Duodenal mucosa (tissue), 2 donors: Measurements from ENCODE around the gene SIX2.

ENCODE experiments used
- H3K27ac ChIP-seq: one replicate; pipeline ENCODE4 v1.7.0; 2013; ENCODE audit warnings: low read depth, low read length
- H3K27me3 ChIP-seq, 2 donors: one replicate each; pipeline ENCODE4 v1.7.0; 2013; ENCODE audit warnings: low read length in 2 of 2, control low read depth in 1 of 2; ENCODE audit not compliant: insufficient read depth in 2 of 2, control insufficient read depth in 1 of 2
- H3K36me3 ChIP-seq, 2 donors: one replicate each; pipeline ENCODE4 v1.7.0; 2013; ENCODE audit warnings: low read length in 2 of 2, control low read depth in 1 of 2; ENCODE audit not compliant: insufficient read depth in 2 of 2, control insufficient read depth in 1 of 2
- H3K4me1 ChIP-seq, 2 donors: one replicate each; pipeline ENCODE4 v1.7.0; 2013; ENCODE audit warnings: low read length in 2 of 2, control low read depth in 1 of 2; ENCODE audit not compliant: insufficient read depth in 2 of 2, control insufficient read depth in 1 of 2
- H3K4me3 ChIP-seq, 2 donors: one replicate each; pipeline ENCODE4 v1.7.0; 2013; ENCODE audit warnings: low read length in 2 of 2, low read depth in 1 of 2
- H3K9ac ChIP-seq, 2 donors: one replicate each; pipeline ENCODE4 v1.7.0; 2013; ENCODE audit warnings: low read length in 2 of 2, low read depth in 1 of 2
- H3K9me3 ChIP-seq, 2 donors: one replicate each; pipeline ENCODE4 v1.7.0; 2013; ENCODE audit warnings: low read length in 2 of 2, control low read depth in 1 of 2; ENCODE audit not compliant: control insufficient read depth in 1 of 2

SIX2 gene

GRCh38 chr2:45003579-45004551, 5.4 kb downstream of the SIX2 start:
- Histone ChIP-seq H3K9ac (no peak overlapping the region), H3K27me3 (peaks cover 97 to 100% of the 10 kb centered on the region in 2 donors), H3K4me3 (peak overlapping the region in 1 of 2 donors; percentile 30), H3K27ac (no peak overlapping the region), H3K36me3 (no peaks in the 10 kb centered on the region), H3K4me1 (peaks cover 12 to 18% of the 10 kb centered on the region in 2 donors), H3K9me3 (no peaks in the 10 kb centered on the region)

GRCh38 chr2:45002686-45003085, 6.6 kb downstream of the SIX2 start:
- Histone ChIP-seq H3K4me1 (peaks cover 7 to 8% of the 10 kb centered on the region in 2 donors), H3K9ac (no peak overlapping the region), H3K4me3 (no peak overlapping the region), H3K36me3 (no peaks in the 10 kb centered on the region), H3K9me3 (no peaks in the 10 kb centered on the region), H3K27ac (no peak overlapping the region), H3K27me3 (peaks cover 97 to 98% of the 10 kb centered on the region in 2 donors)

GRCh38 chr2:45001869-45002385, 7.3 kb downstream of the SIX2 start:
- Histone ChIP-seq H3K27me3 (peaks cover 94 to 97% of the 10 kb centered on the region in 2 donors), H3K9me3 (no peaks in the 10 kb centered on the region), H3K9ac (no peak overlapping the region), H3K4me1 (peaks cover 7 to 8% of the 10 kb centered on the region in 2 donors), H3K36me3 (no peaks in the 10 kb centered on the region), H3K27ac (no peak overlapping the region), H3K4me3 (no peak overlapping the region)

- no peak overlapping the region for H3K27ac ChIP-seq
- no peaks in the 10 kb centered on the region for H3K36me3 ChIP-seq
- no peaks in the 10 kb centered on the region for H3K9me3 ChIP-seq
- peaks cover 7 to 8% of the 10 kb centered on the region in 2 donors for H3K4me1 ChIP-seq
- no peak overlapping the region for H3K9ac ChIP-seq
- H3K4me3 ChIP-seq, result peak overlapping the region; percentile 17 to 43
- peaks cover 92 to 94% of the 10 kb centered on the region in 2 donors for H3K27me3 ChIP-seq
These were observed 8.1 kb downstream of the SIX2 start for GRCh38 chr2:45000921-45001868.

- peak overlapping the region; percentile 17 to 43 for H3K4me3 ChIP-seq
- H3K27ac ChIP-seq, result no peak overlapping the region
- no peaks in the 10 kb centered on the region for H3K9me3 ChIP-seq
- H3K36me3 ChIP-seq, result no peaks in the 10 kb centered on the region
- H3K4me1 ChIP-seq, result peaks cover 7 to 8% of the 10 kb centered on the region in 2 donors
- no peak overlapping the region for H3K9ac ChIP-seq
- H3K27me3 ChIP-seq, result peaks cover 86 to 90% of the 10 kb centered on the region in 2 donors
These were observed 8.8 kb downstream of the SIX2 start for GRCh38 chr2:45000341-45000901.

- Histone ChIP-seq H3K9me3 (no peaks in the 10 kb centered on the region), H3K4me1 (peaks cover 7 to 8% of the 10 kb centered on the region in 2 donors), H3K27me3 (peaks cover 78 to 81% of the 10 kb centered on the region in 2 donors)
These were observed 9.7 kb downstream of the SIX2 start for GRCh38 chr2:44999540-44999939.

GRCh38 chr2:44997963-44998362, 11.3 kb downstream of the SIX2 start:
- Histone ChIP-seq H3K27ac (no peak overlapping the region), H3K27me3 (peaks cover 63 to 66% of the 10 kb centered on the region in 2 donors), H3K9me3 (no peaks in the 10 kb centered on the region), H3K4me3 (no peak overlapping the region), H3K36me3 (no peaks in the 10 kb centered on the region), H3K4me1 (peaks cover 7 to 8% of the 10 kb centered on the region in 2 donors), H3K9ac (no peak overlapping the region)

More at GRCh38 chr2:44999540-44999939, 9.7 kb downstream of the SIX2 start:
- Histone ChIP-seq H3K36me3 (no peaks in the 10 kb centered on the region), H3K9ac (no peak overlapping the region), H3K27ac (no peak overlapping the region), H3K4me3 (no peak overlapping the region)

- Histone ChIP-seq H3K9ac (no peak overlapping the region), H3K27ac (no peak overlapping the region), H3K36me3 (no peaks in the 10 kb centered on the region), H3K4me1 (peaks cover 0 to 3% of the 10 kb centered on the region in 2 donors), H3K9me3 (no peaks in the 10 kb centered on the region), H3K4me3 (no peak overlapping the region), H3K27me3 (peaks cover 47 to 50% of the 10 kb centered on the region in 2 donors)
These were observed 12.9 kb downstream of the SIX2 start for GRCh38 chr2:44996356-44996755.

GRCh38 chr2:44994377-44994776, 14.9 kb downstream of the SIX2 start:
- H3K9ac ChIP-seq, result no peak overlapping the region
- H3K36me3 ChIP-seq, result no peaks in the 10 kb centered on the region
- no peaks in the 10 kb centered on the region for H3K4me1 ChIP-seq
- H3K9me3 ChIP-seq, result no peaks in the 10 kb centered on the region
- peaks cover 28 to 34% of the 10 kb centered on the region in 2 donors for H3K27me3 ChIP-seq
- H3K4me3 ChIP-seq, result no peak overlapping the region
- no peak overlapping the region for H3K27ac ChIP-seq
